H1 (cell line): ENCODE data around the gene PPP2R3B.

Experiments
- BCL11A ChIP-seq, 2 experiments: IDR thresholded peaks; one replicate each; pipeline ENCODE4 v1.6.1; 2011; ENCODE audit warnings: low read depth in 2 of 2, low read length in 2 of 2, mild to moderate bottlenecking in 2 of 2
- CTCF ChIP-seq, 3 experiments: IDR thresholded peaks; 1 replicate in 2 of 3; 2 replicates in 1 of 3; pipeline versions ENCODE4 v1.5.1 to v1.6.1; 2011; ENCODE audit warnings: low read length in 3 of 3, mild to moderate bottlenecking in 3 of 3, inconsistent platforms in 2 of 3, low read depth in 1 of 3, moderate library complexity in 1 of 3; ENCODE audit not compliant: insufficient read depth in 1 of 3; ENCODE audit errors: control extremely low read depth in 1 of 3
- EGR1 ChIP-seq: IDR thresholded peaks from 2 replicates; pipeline ENCODE4 v1.6.1; 2011; ENCODE audit warnings: low read depth, low read length, borderline replicate concordance
- MAFK ChIP-seq: IDR thresholded peaks from 2 replicates; pipeline ENCODE4 v1.6.1; 2012; ENCODE audit warnings: low read depth, mild to moderate bottlenecking, improper control_type of control experiment, low read length
- POLR2A ChIP-seq, 2 experiments: IDR thresholded peaks; 1 replicate in 1 of 2; 2 replicates in 1 of 2; pipeline ENCODE4 v1.6.1; 2011; ENCODE audit warnings: low read depth in 2 of 2, low read length in 2 of 2, mild to moderate bottlenecking in 2 of 2; ENCODE audit errors: control extremely low read depth in 1 of 2
- POLR2AphosphoS5 ChIP-seq: IDR thresholded peaks from 2 replicates; pipeline ENCODE4 v1.6.1; 2011; ENCODE audit warnings: low read depth, low read length
- RAD21 ChIP-seq, 2 experiments: IDR thresholded peaks in 1 of 2; conservative IDR thresholded peaks in 1 of 2; 2 replicates each; pipeline ENCODE4 v1.6.1; 2011; ENCODE audit warnings: low read depth in 2 of 2, low read length in 2 of 2, improper control_type of control experiment in 1 of 2, inconsistent platforms in 1 of 2, mild to moderate bottlenecking in 1 of 2, moderate library complexity in 1 of 2
- RBBP5 ChIP-seq: IDR thresholded peaks from 2 replicates; pipeline ENCODE4 v1.7.1; 2012; ENCODE audit warnings: low read depth, mild to moderate bottlenecking, inconsistent platforms, low read length, moderate library complexity, borderline replicate concordance
- TEAD4 ChIP-seq: IDR thresholded peaks from 2 replicates; pipeline ENCODE4 v1.6.1; 2012; ENCODE audit warnings: low read depth, low read length, inconsistent platforms, mixed read lengths

- TF ChIP-seq MAFK (no peak), EGR1 (no peak), RAD21 (IDR thresholded peaks at IDR 0.05 in 1 of 2, conservative IDR thresholded peaks at IDR 0.05 in 1 of 2; ENCODE audit: low read depth in 2 of 2, low read length in 2 of 2) (no peak), POLR2A (IDR thresholded peaks at IDR 0.05; ENCODE audit: control extremely low read depth in 1 of 2, low read depth in 2 of 2, low read length in 2 of 2) (no peak), BCL11A (IDR thresholded peaks at IDR 0.05; ENCODE audit: low read depth in 2 of 2, low read length in 2 of 2) (no peak), CTCF (IDR thresholded peaks at IDR 0.05; ENCODE audit: control extremely low read depth in 1 of 3, insufficient read depth in 1 of 3, low read depth in 1 of 3, low read length in 3 of 3) (no peak), RBBP5 (no peak), POLR2AphosphoS5 (no peak), TEAD4 (no peak)
These were observed 48.3 kb downstream of the PPP2R3B start for GRCh38 chrX:338281-338835.
